Hepatocyte (in vitro differentiated cells): Measurements from ENCODE around the gene GDPD5.

ENCODE experiments used
- EZH2phosphoT487 ChIP-seq: fragments of 200-600 bp; sonication (generic); IDR thresholded peaks from one replicate; pipeline ENCODE4 v1.6.1; 2018; ENCODE audit warnings: antibody characterized with exemption, mild to moderate bottlenecking, low read depth, moderate library complexity; ENCODE audit not compliant: unreplicated experiment, severe bottlenecking
- TF ChIP-seq, protein P1 (sequence below): fragments of 200-600 bp; sonication (generic); IDR thresholded peaks from 2 replicates; pipeline ENCODE4 v1.5.1; 2016; ENCODE audit warnings: antibody characterized with exemption, mild to moderate bottlenecking; ENCODE audit not compliant: poor library complexity

DNA sequence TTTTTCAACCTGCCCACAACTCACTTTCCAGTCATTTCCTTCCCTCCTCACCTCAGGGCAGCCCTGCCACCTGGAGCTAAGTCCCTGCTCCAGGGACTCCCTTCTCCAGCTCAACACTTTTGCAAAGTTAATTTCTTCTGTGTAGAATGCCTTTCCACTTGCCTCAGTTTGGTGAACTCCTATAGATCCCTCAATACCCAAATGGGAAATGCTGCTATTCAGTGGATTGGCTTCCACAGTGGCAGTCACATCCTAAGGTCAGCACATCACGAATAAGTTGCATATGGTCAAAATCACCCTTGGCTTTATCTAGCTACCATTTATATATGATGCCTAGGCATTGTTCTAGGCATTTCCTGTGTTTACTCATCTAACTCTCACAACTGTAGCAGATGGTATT lies 23.6 kb downstream of the GDPD5 start:
- TF ChIP-seq, protein P1, sequence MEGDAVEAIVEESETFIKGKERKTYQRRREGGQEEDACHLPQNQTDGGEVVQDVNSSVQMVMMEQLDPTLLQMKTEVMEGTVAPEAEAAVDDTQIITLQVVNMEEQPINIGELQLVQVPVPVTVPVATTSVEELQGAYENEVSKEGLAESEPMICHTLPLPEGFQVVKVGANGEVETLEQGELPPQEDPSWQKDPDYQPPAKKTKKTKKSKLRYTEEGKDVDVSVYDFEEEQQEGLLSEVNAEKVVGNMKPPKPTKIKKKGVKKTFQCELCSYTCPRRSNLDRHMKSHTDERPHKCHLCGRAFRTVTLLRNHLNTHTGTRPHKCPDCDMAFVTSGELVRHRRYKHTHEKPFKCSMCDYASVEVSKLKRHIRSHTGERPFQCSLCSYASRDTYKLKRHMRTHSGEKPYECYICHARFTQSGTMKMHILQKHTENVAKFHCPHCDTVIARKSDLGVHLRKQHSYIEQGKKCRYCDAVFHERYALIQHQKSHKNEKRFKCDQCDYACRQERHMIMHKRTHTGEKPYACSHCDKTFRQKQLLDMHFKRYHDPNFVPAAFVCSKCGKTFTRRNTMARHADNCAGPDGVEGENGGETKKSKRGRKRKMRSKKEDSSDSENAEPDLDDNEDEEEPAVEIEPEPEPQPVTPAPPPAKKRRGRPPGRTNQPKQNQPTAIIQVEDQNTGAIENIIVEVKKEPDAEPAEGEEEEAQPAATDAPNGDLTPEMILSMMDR = no peak
- no peak for TF ChIP-seq EZH2phosphoT487
